Testis (tissue), 3 donors: ENCODE results near the gene PCSK6. TPM values are rescaled to one million over a fixed set of nuclear protein-coding genes. Genes with fewer than 3 reads are reported as not detected.
"Not testable (repeated sequence)": the region's sequence is repeated elsewhere in the genome, so short reads cannot be mapped to it uniquely, and the experiment has no call there.

ENCODE experiments used
- DNase-seq: peaks from one replicate; pipeline ENCODE4 v3.0.0-alpha.2; 2019
- H3K27ac ChIP-seq, 2 donors: fragments of 200-600 bp; sonication (generic); one replicate each; pipeline ENCODE4 v1.5.1; 2019
- H3K27me3 ChIP-seq: fragments of 200-600 bp; sonication (generic); one replicate; pipeline ENCODE4 v1.5.1; 2019
- H3K36me3 ChIP-seq: fragments of 200-600 bp; sonication (generic); one replicate; pipeline ENCODE4 v1.5.1; 2017; ENCODE audit warnings: low read depth; ENCODE audit errors: missing control alignments
- H3K4me1 ChIP-seq: fragments of 200-600 bp; sonication (generic); one replicate; pipeline ENCODE4 v1.5.1; 2019
- H3K4me3 ChIP-seq, 2 donors: fragments of 200-600 bp; sonication (generic); one replicate each; pipeline ENCODE4 v1.5.1; 2017 to 2019
- H3K9me3 ChIP-seq: fragments of 200-600 bp; sonication (generic); one replicate; pipeline ENCODE4 v1.5.1; 2017
- CTCF ChIP-seq, 3 experiments: fragments of 450-650 bp in 2 of 3; fragments of 200-600 bp in 1 of 3; sonication (generic) in 1 of 3; IDR thresholded peaks; one replicate each; pipeline ENCODE4 v1.5.1; 2016 to 2019; ENCODE audit warnings: antibody characterized with exemption in 3 of 3, mild to moderate bottlenecking in 2 of 3, moderate library complexity in 1 of 3
- POLR2A ChIP-seq: fragments of 450-650 bp; IDR thresholded peaks from one replicate; pipeline ENCODE4 v1.6.1; 2017; ENCODE audit warnings: antibody characterized with exemption, mild to moderate bottlenecking, moderate library complexity
- WGBS, 2 donors: methylation state at CpG; one replicate each; pipeline ENCODE4 v1.1.5; 2018; 5-methylcytosine and 5-hydroxymethylcytosine counted together
- intact Hi-C: fragments of 100-400 bp; cut with DNase I; formaldehyde crosslinking; loops from one replicate; pipeline ENCODE4 v1.15.1; 2023; ENCODE audit warnings: low total_unique reads
- polyA plus RNA-seq: library from polyadenylated mRNA; stranded (reverse); fragments of 350-450 nt; fragmentation: Illumina TruSeq; extraction: RNeasy Lipid Tissue Mini Kit (QIAGEN cat#74804); gene quantifications from one replicate; pipeline ENCODE4 v1.2.3, GENCODE V29; 2014; ENCODE audit warnings: low read depth, low replicate concordance; ENCODE audit not compliant: insufficient read depth
- total RNA-seq, 2 donors: library from RNA; depleted of rRNA; stranded (reverse); fragments of >200 nt; gene quantifications; one replicate each; pipeline ENCODE4 v1.2.3, GENCODE V29; 2016

PCSK6 gene
- total and polyA plus RNA-seq, 3 donors from 2014 or later: 43.9 to 156 (median 95.4) TPM

- peak; percentile 13 for DNase-seq
- no peaks in the 10 kb centered on the region for H3K27me3 ChIP-seq
- peaks cover 10% of the 10 kb centered on the region for H3K4me1 ChIP-seq
- 91 to 92% methylated on average over 22 to 23 of the region's 23 CpGs for WGBS, 2 donors
- TF ChIP-seq POLR2A (no peak), CTCF (IDR thresholded peaks at IDR 0.05) (no peak)
- no peak overlapping the region for H3K27ac ChIP-seq
- no peaks in the 10 kb centered on the region for H3K36me3 ChIP-seq
- intact Hi-C loops: no loop called here
- H3K9me3 ChIP-seq: no peaks in the 10 kb centered on the region
- H3K4me3 ChIP-seq: no peak overlapping the region
Observed at GRCh38 chr15:101458158-101458900, 31.2 kb downstream of the PCSK6 start.

GRCh38 chr15:101457696-101458095, 31.8 kb downstream of the PCSK6 start:
- H3K36me3 ChIP-seq: no peaks in the 10 kb centered on the region
- WGBS, 2 donors: 72 to 81% methylated on average over 9 of the region's 9 CpGs
- no peak for TF ChIP-seq POLR2A
- no peak for TF ChIP-seq CTCF (IDR thresholded peaks at IDR 0.05)
- H3K4me3 ChIP-seq: no peak overlapping the region
- no peaks in the 10 kb centered on the region for H3K27me3 ChIP-seq
- H3K9me3 ChIP-seq: no peaks in the 10 kb centered on the region
- H3K27ac ChIP-seq: no peak overlapping the region
- peak; percentile 12 for DNase-seq
- peaks cover 17% of the 10 kb centered on the region for H3K4me1 ChIP-seq
- intact Hi-C loops: no loop called here

- H3K27ac ChIP-seq: peak overlapping the region in 1 of 2 donors; percentile 23
- H3K4me1 ChIP-seq: peaks cover 30% of the 10 kb centered on the region
- H3K4me3 ChIP-seq: no peak overlapping the region
- intact Hi-C loops: no loop called here
- no peaks in the 10 kb centered on the region for H3K36me3 ChIP-seq
- 72 to 86% methylated on average over 14 of the region's 14 CpGs for WGBS, 2 donors
- TF ChIP-seq POLR2A: no peak
- no peak for TF ChIP-seq CTCF (IDR thresholded peaks at IDR 0.05)
- H3K9me3 ChIP-seq: no peaks in the 10 kb centered on the region
- H3K27me3 ChIP-seq: no peaks in the 10 kb centered on the region
- peak; percentile 17 for DNase-seq
Observed at GRCh38 chr15:101456057-101456739, 33.3 kb downstream of the PCSK6 start.

- peaks cover 38% of the 10 kb centered on the region for H3K4me1 ChIP-seq
- WGBS, 2 donors: 52 to 62% methylated on average over 11 of the region's 11 CpGs
- H3K27me3 ChIP-seq: no peaks in the 10 kb centered on the region
- intact Hi-C loops: no loop called here
- H3K27ac ChIP-seq: no peak overlapping the region
- H3K4me3 ChIP-seq: no peak overlapping the region
- DNase-seq: peak; percentile 36
- no peaks in the 10 kb centered on the region for H3K36me3 ChIP-seq
- no peaks in the 10 kb centered on the region for H3K9me3 ChIP-seq
- no peak for TF ChIP-seq CTCF (IDR thresholded peaks at IDR 0.05)
- no peak for TF ChIP-seq POLR2A
Observed at GRCh38 chr15:101455291-101456025, 34.0 kb downstream of the PCSK6 start.

- DNase-seq, H3K27me3 ChIP-seq, H3K4me3 ChIP-seq, H3K36me3 ChIP-seq, H3K9me3 ChIP-seq, intact Hi-C loops, H3K27ac ChIP-seq: not testable (repeated sequence)
- peaks cover 45% of the 10 kb centered on the region for H3K4me1 ChIP-seq
- 91 to 95% methylated on average over 5 of the region's 5 CpGs for WGBS, 2 donors
Observed at GRCh38 chr15:101454781-101455180, 34.7 kb downstream of the PCSK6 start.
